Middle frontal gyrus (tissue), 1 donor: ENCODE data around the gene GATAD2A.

Experiments used
- DNase-seq: peaks from one replicate; pipeline ENCODE4 v3.0.0-alpha.2; 2015; ENCODE audit warnings: low spot score; ENCODE audit errors: extremely low spot score

Gene GATAD2A

GRCh38 chr19:19488875-19489690, 83.6 kb downstream of the GATAD2A start:
- DNase-seq = no peak

GRCh38 chr19:19489804-19490204, 84.3 kb downstream of the GATAD2A start:
- no peak for DNase-seq

GRCh38 chr19:19490214-19490968, 84.9 kb downstream of the GATAD2A start:
- DNase-seq = peak; percentile 82

DNA sequence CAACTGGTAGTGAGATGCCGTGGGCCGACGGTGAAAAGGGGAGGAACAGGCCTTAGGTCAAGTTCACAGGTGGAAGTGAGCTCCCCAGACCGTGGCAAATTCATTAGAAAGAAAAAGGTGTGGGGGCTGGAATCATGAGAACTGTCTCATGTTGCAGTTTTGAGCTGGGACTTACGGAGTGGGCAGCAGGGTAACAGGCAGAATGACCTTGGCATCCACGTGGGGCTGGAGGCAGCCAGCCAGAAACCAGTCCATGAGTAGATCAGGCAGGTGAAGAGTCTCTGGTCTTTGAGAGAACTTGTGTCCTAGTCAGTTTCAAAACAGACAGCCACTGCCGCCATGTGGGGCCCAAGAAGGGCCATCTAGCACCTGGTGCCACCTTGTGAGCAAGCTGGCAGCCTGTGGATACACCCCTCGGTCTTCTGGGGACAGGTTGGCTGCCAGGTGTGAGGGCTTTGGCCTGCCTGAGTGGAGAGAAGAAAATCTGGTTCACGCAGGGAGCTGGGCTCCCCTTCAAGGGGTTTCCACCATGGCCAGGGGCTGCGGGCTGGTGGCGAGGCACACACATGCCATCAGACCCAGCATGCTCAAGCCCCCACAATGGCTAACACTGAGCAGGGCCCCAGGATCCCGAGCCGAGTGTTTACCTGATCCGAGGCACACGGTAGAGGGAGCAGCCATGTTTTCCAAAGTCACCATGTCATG, 86.0 kb downstream of the GATAD2A start:
- DNase-seq = no peak

GRCh38 chr19:19492026-19492610, 86.6 kb downstream of the GATAD2A start:
- DNase-seq = no peak

GRCh38 chr19:19493841-19494546, 88.5 kb downstream of the GATAD2A start:
- DNase-seq = no peak

GRCh38 chr19:19495614-19496603, 90.4 kb downstream of the GATAD2A start:
- DNase-seq = no peak

DNA sequence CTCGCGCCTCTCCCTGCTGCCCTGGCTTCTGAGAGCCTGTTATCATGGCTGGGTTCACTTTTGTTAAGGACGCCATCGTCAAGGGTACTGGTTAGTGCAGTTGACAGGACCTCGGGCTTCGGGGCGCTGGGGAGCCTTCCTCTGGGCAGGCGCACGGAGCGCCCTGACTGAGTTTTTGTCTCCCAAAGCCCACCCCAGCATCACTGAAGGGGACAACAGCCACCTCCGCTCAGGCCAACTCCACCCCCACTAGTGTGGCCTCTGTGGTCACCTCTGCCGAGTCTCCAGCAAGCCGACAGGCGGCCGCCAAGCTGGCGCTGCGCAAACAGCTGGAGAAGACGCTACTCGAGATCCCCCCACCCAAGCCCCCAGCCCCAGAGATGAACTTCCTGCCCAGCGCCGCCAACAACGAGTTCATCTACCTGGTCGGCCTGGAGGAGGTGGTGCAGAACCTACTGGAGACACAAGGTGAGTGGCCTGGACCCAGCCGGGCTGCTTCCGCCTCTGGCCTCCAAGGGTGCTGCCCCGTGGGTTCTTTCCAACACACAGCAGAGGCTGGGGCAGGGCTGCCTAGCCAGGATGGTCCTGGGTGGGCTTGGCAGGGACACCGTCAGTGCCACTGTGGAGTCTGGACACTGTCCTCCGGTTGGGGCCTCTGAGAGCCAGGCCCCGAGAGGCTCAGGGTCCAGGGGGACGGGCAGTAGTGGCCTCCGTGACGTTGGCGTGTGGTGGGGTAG, 92.9 kb downstream of the GATAD2A start:
- no peak for DNase-seq

DNA sequence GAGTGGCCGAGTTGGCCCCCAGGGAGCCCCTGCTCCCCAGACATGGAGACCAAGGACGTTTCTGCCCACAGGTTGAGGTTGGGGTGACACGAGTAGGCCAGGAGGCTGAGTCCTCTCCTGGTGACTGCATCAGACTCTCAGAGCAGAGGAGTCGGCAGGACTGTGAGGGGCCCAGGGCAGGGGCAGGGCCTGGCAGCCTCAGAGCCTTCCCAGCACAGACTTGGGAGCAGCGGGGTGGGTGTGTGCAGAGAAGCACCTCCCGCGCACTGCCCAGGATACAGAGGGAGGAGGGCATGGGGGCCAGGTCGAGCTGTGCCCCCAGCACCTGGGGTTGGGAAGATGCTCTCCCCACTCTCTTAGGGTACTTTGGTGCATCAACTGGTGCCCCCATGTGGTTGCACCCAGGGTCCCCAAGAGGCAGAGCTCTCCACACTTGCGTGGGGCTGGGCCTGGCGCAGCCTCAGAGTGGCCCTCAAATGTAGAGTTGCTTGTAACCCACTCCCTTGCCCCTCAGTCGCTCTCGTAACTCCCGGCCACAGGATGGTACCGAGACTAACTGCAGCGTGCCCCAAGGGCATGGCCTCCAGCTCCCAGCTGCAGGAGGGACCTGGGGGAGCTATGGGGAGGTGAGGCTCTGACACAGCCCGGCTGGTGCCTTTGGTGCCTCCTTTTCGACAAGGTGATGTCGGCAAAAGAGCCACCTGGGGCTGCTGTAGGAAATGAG, 94.0 kb downstream of the GATAD2A start:
- no peak for DNase-seq

GRCh38 chr19:19500975-19501644, 95.6 kb downstream of the GATAD2A start:
- no peak for DNase-seq

DNA sequence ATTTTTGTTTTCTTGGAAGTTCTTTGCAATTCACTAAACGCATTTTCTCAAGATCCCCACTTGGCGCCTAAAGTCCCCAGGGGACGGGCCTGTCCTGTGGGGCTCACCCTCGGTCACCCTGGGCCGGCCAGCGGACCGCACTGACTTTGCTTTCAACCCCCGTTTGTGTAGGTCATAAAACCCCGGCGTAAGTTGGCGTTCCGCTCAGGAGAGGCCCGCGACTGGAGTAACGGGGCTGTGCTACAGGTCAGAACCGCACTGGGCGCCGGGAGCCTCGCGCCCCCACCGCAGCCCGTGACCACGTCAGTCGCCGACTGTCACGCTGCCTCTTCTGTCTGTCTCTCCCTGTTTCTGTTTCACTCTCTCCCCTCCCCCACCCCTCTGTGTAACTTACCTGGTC, 96.3 kb downstream of the GATAD2A start:
- DNase-seq = no peak

DNA sequence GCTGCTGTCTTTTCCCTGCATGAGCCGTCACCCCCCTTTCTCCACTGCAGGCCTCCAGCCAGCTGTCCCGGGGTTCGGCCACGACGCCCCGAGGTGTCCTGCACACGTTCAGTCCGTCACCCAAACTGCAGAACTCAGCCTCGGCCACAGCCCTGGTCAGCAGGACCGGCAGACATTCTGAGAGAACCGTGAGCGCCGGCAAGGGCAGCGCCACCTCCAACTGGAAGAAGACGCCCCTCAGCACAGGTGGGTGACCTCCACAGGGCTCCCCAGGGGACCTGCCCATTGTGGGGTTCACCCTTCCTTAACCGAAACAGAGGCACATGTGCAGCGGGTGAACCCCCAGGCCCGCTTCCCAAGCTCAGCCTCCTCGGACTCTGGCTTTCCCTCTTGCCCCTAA, 96.8 kb downstream of the GATAD2A start:
- DNase-seq = no peak

- no peak for DNase-seq
These were observed 97.5 kb downstream of the GATAD2A start for GRCh38 chr19:19502808-19503602.

DNA sequence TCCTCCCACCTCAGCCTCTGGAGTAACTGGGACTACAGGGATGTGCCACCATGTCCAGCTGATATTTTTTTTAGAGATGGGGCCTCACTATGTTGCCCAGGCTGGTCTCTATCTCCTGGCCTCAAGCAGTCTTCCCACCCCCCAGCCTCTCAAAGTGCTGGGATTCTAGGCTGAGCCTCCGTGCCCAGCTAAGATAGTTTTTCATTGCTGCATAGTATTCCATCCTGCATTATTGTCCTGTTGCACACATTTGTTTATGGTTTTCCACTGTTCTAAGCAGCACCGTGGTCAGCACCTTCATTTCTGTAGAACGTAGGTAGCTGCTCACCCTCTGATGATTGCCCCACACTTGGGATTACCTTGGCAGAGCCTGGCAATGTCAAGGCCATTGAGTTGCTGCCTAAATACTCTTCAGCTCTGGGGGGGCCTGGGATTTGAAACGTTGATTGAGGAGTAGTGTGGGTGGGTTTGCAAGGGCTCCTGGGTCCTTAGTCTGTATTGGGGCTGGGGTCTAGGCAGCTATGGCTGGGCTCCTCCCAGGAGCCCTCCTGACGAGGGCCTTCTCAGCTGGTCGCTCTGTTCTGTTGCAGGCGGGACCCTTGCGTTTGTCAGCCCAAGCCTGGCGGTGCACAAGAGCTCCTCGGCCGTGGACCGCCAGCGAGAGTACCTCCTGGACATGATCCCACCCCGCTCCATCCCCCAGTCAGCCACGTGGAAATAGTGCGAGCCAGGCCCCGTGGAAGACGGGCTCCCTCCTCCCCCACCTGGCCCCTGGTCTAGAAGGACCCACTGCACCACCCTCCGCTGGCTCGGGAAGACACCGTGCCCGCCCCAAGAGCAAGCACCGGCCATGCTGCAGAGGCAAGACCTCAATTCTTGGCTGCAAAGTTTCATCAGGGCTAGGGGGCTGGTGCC, 99.5 kb downstream of the GATAD2A start:
- no peak for DNase-seq

GRCh38 chr19:19505669-19506326, 100.3 kb downstream of the GATAD2A start:
- DNase-seq = no peak

DNA sequence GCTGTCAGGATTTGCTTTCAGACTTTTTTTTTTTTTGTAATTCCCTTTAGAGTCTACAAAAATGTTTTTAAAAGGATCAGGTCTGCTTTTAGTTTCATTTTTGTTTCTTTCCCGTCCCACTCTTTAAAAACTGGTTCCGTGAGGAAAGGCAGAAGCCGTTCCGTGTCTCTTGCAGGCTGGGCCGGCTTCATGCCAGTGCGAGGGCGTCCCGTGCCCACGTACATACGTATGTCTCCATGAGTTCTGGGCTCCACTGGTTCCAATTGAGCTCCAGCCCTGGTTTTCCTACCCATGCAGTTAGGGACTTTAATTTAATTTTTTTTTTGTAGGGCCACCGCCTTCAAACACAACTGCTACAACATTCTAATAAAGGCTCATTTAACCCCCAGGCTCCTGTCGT, 101.1 kb downstream of the GATAD2A start:
- DNase-seq = no peak
